Limb (tissue), 2 donors: ENCODE data around the gene ZNF451.

Experiments used
- DNase-seq, 2 donors: peaks; one replicate each; pipeline ENCODE4 v3.0.0-alpha.2; 2016; ENCODE audit errors: extremely low spot score in 2 of 2

The ZNF451 gene

GRCh38 chr6:57205550-57206328, 115.8 kb downstream of the ZNF451 start:
- no peak for DNase-seq

DNA sequence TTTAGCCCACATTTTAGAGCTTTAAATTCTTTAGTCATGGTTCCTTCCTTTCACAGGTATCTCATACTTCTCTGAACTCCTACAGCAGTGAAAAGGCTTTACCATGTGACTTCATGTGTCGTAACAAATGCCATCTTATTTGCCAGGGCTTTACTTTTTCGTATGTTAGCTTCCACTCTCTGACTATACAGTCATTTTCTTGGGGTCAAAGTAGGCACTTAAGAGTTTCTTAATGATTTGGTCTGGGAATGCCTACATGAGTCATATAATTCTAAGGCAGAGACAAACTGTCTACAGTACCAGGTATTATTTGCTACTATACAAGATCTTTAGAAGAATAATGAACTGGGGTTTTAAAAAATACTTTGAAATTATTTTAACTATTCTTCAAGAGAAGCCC, 117.2 kb downstream of the ZNF451 start:
- no peak for DNase-seq

DNA sequence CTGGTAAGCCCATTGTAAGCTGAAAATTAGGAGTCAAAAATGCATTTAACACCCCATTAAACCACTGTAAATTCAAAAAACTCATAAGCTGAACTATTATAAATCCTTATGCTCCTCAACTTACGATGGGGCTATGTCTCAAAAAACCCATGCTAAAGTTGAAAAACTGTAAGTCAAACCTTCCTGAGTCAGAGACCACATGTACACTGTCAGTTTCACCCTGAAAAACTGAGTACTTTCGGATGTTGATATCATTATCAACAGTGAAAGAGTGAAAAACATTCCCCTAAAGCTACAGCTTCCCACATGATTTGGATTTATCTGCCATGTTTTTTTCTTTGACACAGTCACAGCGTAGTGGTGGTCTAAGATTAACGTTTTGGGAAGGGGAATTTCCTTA, 117.9 kb downstream of the ZNF451 start:
- no peak for DNase-seq

- DNase-seq, result no peak
Measured at GRCh38 chr6:57209030-57209429, 119.0 kb downstream of the ZNF451 start.

GRCh38 chr6:57210060-57210459, 120.1 kb downstream of the ZNF451 start:
- no peak for DNase-seq

GRCh38 chr6:57215260-57215659, 125.3 kb downstream of the ZNF451 start:
- no peak for DNase-seq

DNA sequence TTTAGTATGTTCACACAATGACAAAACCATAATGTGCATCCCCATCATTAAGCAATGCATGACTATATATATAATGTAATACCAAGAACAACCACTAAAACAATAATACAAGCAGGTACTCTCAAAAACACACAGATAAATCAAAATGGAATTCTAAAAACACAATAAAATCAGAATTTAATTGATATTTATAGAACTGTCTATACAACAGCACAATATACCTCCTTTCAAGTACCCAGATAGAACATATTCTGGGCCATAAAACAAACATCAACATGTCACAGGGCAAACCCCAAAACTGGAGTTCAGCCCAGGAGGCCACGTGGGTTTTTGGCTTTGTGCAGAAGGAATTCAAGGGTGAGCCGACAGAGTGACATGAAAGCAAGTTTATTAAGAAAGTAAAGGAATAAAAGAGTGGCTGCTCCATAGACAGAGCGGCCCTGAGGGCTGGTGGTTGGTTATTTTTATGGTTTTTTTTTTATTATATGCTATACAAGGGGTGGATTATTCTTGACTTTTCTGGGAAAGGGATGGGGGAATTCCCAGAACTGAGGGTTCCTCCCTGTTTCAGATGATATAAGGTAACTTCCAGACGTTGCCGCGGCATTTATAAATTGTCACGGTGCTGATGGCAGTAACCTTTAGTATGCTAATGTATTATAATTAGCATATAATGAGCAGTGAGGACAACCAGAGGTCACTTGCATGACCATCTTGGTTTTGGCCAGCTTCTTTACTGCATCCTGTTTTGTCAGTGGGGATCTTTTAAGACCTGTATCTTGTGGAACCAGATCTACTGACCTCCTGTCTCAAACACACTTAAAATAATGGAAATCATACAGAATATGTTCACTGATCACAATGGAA, 126.5 kb downstream of the ZNF451 start:
- no peak for DNase-seq

DNA sequence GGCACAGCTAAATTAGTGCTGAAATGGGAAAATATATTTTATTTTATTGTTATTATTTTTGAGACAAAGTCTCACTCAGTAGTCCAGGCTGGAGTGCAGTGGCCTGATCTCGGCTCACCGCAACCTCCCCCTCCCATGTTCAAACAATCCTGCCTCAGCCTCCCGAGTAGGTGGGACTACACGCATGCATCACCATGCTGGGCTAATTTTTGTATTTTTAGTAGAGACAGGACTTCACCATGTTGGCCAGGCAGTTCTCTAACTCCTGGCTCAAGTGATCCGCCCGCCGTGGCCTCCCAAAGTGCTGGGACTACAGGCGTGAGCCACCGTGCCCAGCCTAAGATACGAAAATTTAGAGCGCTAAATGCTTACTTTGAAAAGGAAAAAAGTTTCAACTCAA, 127.3 kb downstream of the ZNF451 start:
- no peak for DNase-seq
